HepG2 (cell line): ENCODE data around the gene TMEM129. TPM values are rescaled to one million over a fixed set of nuclear protein-coding genes. Genes with fewer than 3 reads are reported as not detected.

Source experiments
- DMAP1 ChIP-seq: IDR thresholded peaks from 2 replicates; pipeline ENCODE4 v1.6.1; 2016
- E2F2 ChIP-seq: sonication (generic); formaldehyde crosslinking; IDR thresholded peaks from 2 replicates; pipeline ENCODE4 v1.4.0; 2020; ENCODE audit warnings: missing genetic modification reagents, borderline replicate concordance
- ELF3 ChIP-seq: IDR thresholded peaks from 2 replicates; pipeline ENCODE4 v1.6.1; 2016; ENCODE audit warnings: missing genetic modification reagents, missing compliant biosample characterization
- FOXO4 ChIP-seq: sonication (generic); formaldehyde crosslinking; conservative IDR thresholded peaks from 2 replicates; pipeline ENCODE4 v1.8.1; 2023; ENCODE audit warnings: missing genetic modification reagents
- GATAD1 ChIP-seq: IDR thresholded peaks from 2 replicates; pipeline ENCODE4 v1.6.1; 2016; ENCODE audit warnings: missing genetic modification reagents, missing compliant biosample characterization
- HOXA3 ChIP-seq: sonication (generic); formaldehyde crosslinking; IDR thresholded peaks from 2 replicates; pipeline ENCODE4 v1.5.0; 2020; ENCODE audit warnings: missing genetic modification reagents
- NR1H2 ChIP-seq: sonication (generic); formaldehyde crosslinking; IDR thresholded peaks from 2 replicates; pipeline ENCODE4 v1.8.1; 2022; ENCODE audit warnings: low read depth, missing genetic modification reagents, borderline replicate concordance
- TERF1 ChIP-seq: sonication (generic); formaldehyde crosslinking; IDR thresholded peaks from 2 replicates; pipeline ENCODE4 v1.8.0; 2022; ENCODE audit warnings: mild to moderate bottlenecking, missing genetic modification reagents, moderate library complexity
- ZBTB25 ChIP-seq: IDR thresholded peaks from 2 replicates; pipeline ENCODE4 v1.6.1; 2018; ENCODE audit warnings: missing genetic modification reagents
- ZNF101 ChIP-seq: sonication (generic); formaldehyde crosslinking; IDR thresholded peaks from 2 replicates; pipeline ENCODE4 v1.4.0; 2020; ENCODE audit warnings: mild to moderate bottlenecking, low read depth, missing genetic modification reagents, borderline replicate concordance
- ZNF605 ChIP-seq: sonication (generic); formaldehyde crosslinking; IDR thresholded peaks from 2 replicates; pipeline ENCODE4 v1.8.0; 2022; ENCODE audit warnings: mild to moderate bottlenecking, missing genetic modification reagents
- polyA plus RNA-seq, 8 experiments: library from polyadenylated mRNA; depleted of rRNA in 3 of 8; stranded (reverse) in 7 of 8; unstranded in 1 of 8; fragments of >200 nt; fragmentation: Illumina TruSeq in 4 of 8; extraction: Trizol in 4 of 8; gene quantifications; 2 replicates each; pipeline versions ENCODE4 v1.2.1 to v1.2.3, GENCODE V29; 2011 to 2016; ENCODE audit warnings: low read depth in 4 of 8, missing spikeins in 1 of 8, mixed read lengths in 1 of 8; ENCODE audit not compliant: insufficient read depth in 1 of 8
- total RNA-seq, 5 experiments: library from RNA; depleted of rRNA; stranded (reverse); fragments of >200 nt; fragmentation: Illumina TruSeq; extraction: Trizol; gene quantifications; 2 replicates each; pipeline ENCODE4 v1.2.3, GENCODE V29; 2016; ENCODE audit warnings: low read depth in 1 of 5

TMEM129 gene
- total and polyA plus RNA-seq, 2 of the 13 experiments (the other 11 are each of a cell fraction or from before 2014, with no cell fraction given): 19.0 to 25.8 TPM

GRCh38 chr4:1745697-1746096 lies 24.6 kb upstream of the TMEM129 start (continued):
- TF ChIP-seq DMAP1 (CRISPR knock-in tag): no peak
- no peak for TF ChIP-seq ELF3 (CRISPR knock-in tag)
- no peak for TF ChIP-seq NR1H2
- peak; percentile 24; the same call in 1 of the 2 replicates for TF ChIP-seq HOXA3
- no peak for TF ChIP-seq ZNF605 (CRISPR knock-in tag)
- no peak for TF ChIP-seq TERF1 (CRISPR knock-in tag)
- no peak for TF ChIP-seq GATAD1
- no peak for TF ChIP-seq E2F2 (CRISPR knock-in tag)
- 0 out of 2 replicates have a peak, but pooled peaks have one; percentile 57 for TF ChIP-seq FOXO4
- 0 out of 2 replicates have a peak, but pooled peaks have one; percentile 7 for TF ChIP-seq ZBTB25 (CRISPR knock-in tag)
- no peak for TF ChIP-seq ZNF101 (CRISPR knock-in tag)
